WTC11 (cell line): Measurements from ENCODE around the gene RAB24.

Experiments
- CTCF ChIP-seq: fragments of 200-600 bp; IDR thresholded peaks from 2 replicates; pipeline ENCODE4 v1.8.0; 2022; ENCODE audit warnings: antibody characterized with exemption
- ESRRA ChIP-seq: sonication (generic); formaldehyde crosslinking; IDR thresholded peaks from 2 replicates; pipeline ENCODE4 v1.8.1; 2022; ENCODE audit warnings: mild to moderate bottlenecking, missing genetic modification reagents, borderline replicate concordance
- NR1H2 ChIP-seq: sonication (generic); formaldehyde crosslinking; IDR thresholded peaks from 2 replicates; pipeline ENCODE4 v1.9.0; 2021; ENCODE audit warnings: mild to moderate bottlenecking, moderate library complexity, missing genetic modification reagents
- SP1 ChIP-seq: sonication (generic); formaldehyde crosslinking; conservative IDR thresholded peaks from 2 replicates; pipeline ENCODE4 v1.8.1; 2022; ENCODE audit warnings: missing genetic modification reagents
- TCF7 ChIP-seq: sonication (generic); formaldehyde crosslinking; IDR thresholded peaks from 2 replicates; pipeline ENCODE4 v1.8.0; 2022; ENCODE audit warnings: mild to moderate bottlenecking, low read depth, missing genetic modification reagents, moderate library complexity
- TEAD4 ChIP-seq: sonication (generic); formaldehyde crosslinking; IDR thresholded peaks from 2 replicates; pipeline ENCODE4 v1.8.0; 2022; ENCODE audit warnings: mild to moderate bottlenecking, missing genetic modification reagents
- USF2 ChIP-seq: sonication (generic); formaldehyde crosslinking; IDR thresholded peaks from 2 replicates; pipeline ENCODE4 v1.8.1; 2023; ENCODE audit warnings: mild to moderate bottlenecking, missing genetic modification reagents, moderate library complexity
- TF ChIP-seq, protein P1 (sequence below): sonication (generic); formaldehyde crosslinking; IDR thresholded peaks from 2 replicates; pipeline ENCODE4 v1.8.0; 2022; ENCODE audit warnings: mild to moderate bottlenecking, missing genetic modification reagents
- TF ChIP-seq, protein P2 (sequence below): sonication (generic); formaldehyde crosslinking; IDR thresholded peaks from 2 replicates; pipeline ENCODE4 v1.8.0; 2022; ENCODE audit warnings: mild to moderate bottlenecking, missing genetic modification reagents
- TF ChIP-seq, protein P3 (sequence below): sonication (generic); formaldehyde crosslinking; IDR thresholded peaks from 2 replicates; pipeline ENCODE4 v1.8.1; 2023; ENCODE audit warnings: mild to moderate bottlenecking, missing genetic modification reagents, borderline replicate concordance

GRCh38 chr5:177319913-177320588 lies 16.5 kb upstream of the RAB24 start:
- TF ChIP-seq USF2 (no peak), CTCF (no peak), TEAD4 (CRISPR knock-in tag) (no peak), NR1H2 (no peak), ESRRA (CRISPR knock-in tag) (no peak), TCF7 (CRISPR knock-in tag) (no peak), SP1 (no peak)
- TF ChIP-seq, protein P1, sequence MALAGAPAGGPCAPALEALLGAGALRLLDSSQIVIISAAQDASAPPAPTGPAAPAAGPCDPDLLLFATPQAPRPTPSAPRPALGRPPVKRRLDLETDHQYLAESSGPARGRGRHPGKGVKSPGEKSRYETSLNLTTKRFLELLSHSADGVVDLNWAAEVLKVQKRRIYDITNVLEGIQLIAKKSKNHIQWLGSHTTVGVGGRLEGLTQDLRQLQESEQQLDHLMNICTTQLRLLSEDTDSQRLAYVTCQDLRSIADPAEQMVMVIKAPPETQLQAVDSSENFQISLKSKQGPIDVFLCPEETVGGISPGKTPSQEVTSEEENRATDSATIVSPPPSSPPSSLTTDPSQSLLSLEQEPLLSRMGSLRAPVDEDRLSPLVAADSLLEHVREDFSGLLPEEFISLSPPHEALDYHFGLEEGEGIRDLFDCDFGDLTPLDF (CRISPR knock-in tag): no peak
- TF ChIP-seq, protein P2, sequence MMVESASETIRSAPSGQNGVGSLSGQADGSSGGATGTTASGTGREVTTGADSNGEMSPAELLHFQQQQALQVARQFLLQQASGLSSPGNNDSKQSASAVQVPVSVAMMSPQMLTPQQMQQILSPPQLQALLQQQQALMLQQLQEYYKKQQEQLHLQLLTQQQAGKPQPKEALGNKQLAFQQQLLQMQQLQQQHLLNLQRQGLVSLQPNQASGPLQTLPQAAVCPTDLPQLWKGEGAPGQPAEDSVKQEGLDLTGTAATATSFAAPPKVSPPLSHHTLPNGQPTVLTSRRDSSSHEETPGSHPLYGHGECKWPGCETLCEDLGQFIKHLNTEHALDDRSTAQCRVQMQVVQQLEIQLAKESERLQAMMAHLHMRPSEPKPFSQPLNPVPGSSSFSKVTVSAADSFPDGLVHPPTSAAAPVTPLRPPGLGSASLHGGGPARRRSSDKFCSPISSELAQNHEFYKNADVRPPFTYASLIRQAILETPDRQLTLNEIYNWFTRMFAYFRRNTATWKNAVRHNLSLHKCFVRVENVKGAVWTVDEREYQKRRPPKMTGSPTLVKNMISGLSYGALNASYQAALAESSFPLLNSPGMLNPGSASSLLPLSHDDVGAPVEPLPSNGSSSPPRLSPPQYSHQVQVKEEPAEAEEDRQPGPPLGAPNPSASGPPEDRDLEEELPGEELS (CRISPR knock-in tag): no peak
- TF ChIP-seq, protein P3, sequence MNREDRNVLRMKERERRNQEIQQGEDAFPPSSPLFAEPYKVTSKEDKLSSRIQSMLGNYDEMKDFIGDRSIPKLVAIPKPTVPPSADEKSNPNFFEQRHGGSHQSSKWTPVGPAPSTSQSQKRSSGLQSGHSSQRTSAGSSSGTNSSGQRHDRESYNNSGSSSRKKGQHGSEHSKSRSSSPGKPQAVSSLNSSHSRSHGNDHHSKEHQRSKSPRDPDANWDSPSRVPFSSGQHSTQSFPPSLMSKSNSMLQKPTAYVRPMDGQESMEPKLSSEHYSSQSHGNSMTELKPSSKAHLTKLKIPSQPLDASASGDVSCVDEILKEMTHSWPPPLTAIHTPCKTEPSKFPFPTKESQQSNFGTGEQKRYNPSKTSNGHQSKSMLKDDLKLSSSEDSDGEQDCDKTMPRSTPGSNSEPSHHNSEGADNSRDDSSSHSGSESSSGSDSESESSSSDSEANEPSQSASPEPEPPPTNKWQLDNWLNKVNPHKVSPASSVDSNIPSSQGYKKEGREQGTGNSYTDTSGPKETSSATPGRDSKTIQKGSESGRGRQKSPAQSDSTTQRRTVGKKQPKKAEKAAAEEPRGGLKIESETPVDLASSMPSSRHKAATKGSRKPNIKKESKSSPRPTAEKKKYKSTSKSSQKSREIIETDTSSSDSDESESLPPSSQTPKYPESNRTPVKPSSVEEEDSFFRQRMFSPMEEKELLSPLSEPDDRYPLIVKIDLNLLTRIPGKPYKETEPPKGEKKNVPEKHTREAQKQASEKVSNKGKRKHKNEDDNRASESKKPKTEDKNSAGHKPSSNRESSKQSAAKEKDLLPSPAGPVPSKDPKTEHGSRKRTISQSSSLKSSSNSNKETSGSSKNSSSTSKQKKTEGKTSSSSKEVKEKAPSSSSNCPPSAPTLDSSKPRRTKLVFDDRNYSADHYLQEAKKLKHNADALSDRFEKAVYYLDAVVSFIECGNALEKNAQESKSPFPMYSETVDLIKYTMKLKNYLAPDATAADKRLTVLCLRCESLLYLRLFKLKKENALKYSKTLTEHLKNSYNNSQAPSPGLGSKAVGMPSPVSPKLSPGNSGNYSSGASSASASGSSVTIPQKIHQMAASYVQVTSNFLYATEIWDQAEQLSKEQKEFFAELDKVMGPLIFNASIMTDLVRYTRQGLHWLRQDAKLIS (CRISPR knock-in tag): no peak
